ENCODE results near the gene PLXDC1. TPM values are rescaled to one million over a fixed set of nuclear protein-coding genes. Genes with fewer than 3 reads are reported as not detected.
A peak's percentile ranks its signal among the peaks of the same experiment; 100 is the strongest.

PLXDC1 gene
- total and polyA plus RNA-seq, 3 experiments from 2014 or later = 2.5 to 10.3 (median 2.9) TPM

- Mint-ChIP-seq H3K9me3 (no peaks in the 10 kb centered on the region), H3K4me3 (no peak overlapping the region), H3K36me3 (no peaks in the 10 kb centered on the region), H3K27me3 (no peaks in the 10 kb centered on the region), H3K4me1 (peaks cover 6 to 14% (median 14%) of the 10 kb centered on the region in 3 donors), H3K27ac (peak overlapping the region in 1 of 8 donors; percentile 29)
- Histone ChIP-seq H3K4me1 (ENCODE audit: insufficient read depth, low read length) (peaks cover 31% of the 10 kb centered on the region), H3K9me3 (ENCODE audit: low read length) (no peaks in the 10 kb centered on the region), H3K27ac (ENCODE audit: low read depth, low read length) (peak overlapping the region; percentile 31), H3K4me3 (ENCODE audit: low read length) (no peak overlapping the region), H3K27me3 (ENCODE audit: insufficient read depth, low read length, poor library complexity, severe bottlenecking) (no peaks in the 10 kb centered on the region), H3K36me3 (ENCODE audit: insufficient read depth, low read length) (no peaks in the 10 kb centered on the region)
- POLR2A ChIA-PET = no interaction called here
- no peak for DNase-seq
- CTCF ChIA-PET = interaction anchor here (0.9 kb wide), 1 partner anchor 138 kb away, joined by 3 read pairs; no protein-coding TSS in a partner anchor
Measured at GRCh38 chr17:39014795-39015545, 136.5 kb downstream of the PLXDC1 start.

DNA sequence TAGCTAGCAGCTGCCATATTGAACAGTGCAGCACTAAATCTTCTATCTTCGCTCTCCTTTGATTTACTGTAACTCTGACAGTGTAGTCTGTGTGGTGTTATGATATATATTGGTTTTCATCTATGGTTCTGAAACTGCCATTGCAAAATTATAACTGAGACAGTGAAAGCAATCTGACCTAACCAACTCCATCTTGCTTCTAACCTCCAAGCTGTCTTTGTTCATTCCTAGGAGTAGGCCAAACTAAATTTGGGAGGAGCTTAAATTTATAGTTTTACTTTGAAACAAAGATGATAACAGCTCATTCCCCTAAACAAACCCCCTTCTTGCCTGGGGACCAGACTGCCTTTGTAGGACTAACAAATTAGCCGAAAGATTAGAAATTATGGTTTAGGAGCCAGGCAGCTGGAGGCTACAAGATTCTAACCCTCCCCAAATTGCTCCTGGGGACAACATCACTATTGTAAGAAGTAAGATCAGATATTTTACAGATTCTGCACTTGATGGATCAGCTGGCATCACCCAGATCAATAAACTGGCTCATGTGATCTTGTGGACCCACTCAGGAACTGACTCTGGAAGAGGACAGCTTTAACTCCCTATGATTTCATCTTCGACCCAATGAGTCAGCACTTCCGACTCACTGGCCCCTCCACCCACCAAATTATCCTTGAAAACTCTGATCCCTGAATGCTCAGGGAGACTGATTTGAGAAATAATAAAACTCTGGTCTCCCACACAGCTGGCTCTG is 137.2 kb downstream of the PLXDC1 start:
- Histone ChIP-seq H3K4me1 (ENCODE audit: insufficient read depth, low read length) (peaks cover 30% of the 10 kb centered on the region), H3K27ac (ENCODE audit: low read depth, low read length) (peak overlapping the region; percentile 31), H3K27me3 (ENCODE audit: insufficient read depth, low read length, poor library complexity, severe bottlenecking) (no peaks in the 10 kb centered on the region), H3K4me3 (ENCODE audit: low read length) (no peak overlapping the region), H3K9me3 (ENCODE audit: low read length) (no peaks in the 10 kb centered on the region), H3K36me3 (ENCODE audit: insufficient read depth, low read length) (no peaks in the 10 kb centered on the region)
- POLR2A ChIA-PET = no interaction called here
- CTCF ChIA-PET = no interaction called here
- peaks cover 6 to 14% (median 14%) of the 10 kb centered on the region in 3 donors for H3K4me1 Mint-ChIP-seq
- no peak overlapping the region for H3K27ac Mint-ChIP-seq
- no peak for DNase-seq
- no peaks in the 10 kb centered on the region for H3K27me3 Mint-ChIP-seq
- no peak overlapping the region for H3K4me3 Mint-ChIP-seq
- no peaks in the 10 kb centered on the region for H3K36me3 Mint-ChIP-seq
- H3K9me3 Mint-ChIP-seq = no peaks in the 10 kb centered on the region

Other genes starting within 250 kb of the PLXDC1 start
- gene FBXO47, start 184.2 kb downstream of the PLXDC1 start, total RNA-seq = not detected
- gene FBXO47, start 184.2 kb downstream of the PLXDC1 start, polyA plus RNA-seq = not detected
- not detected for gene ARL5C, start 14.5 kb upstream of the PLXDC1 start, total RNA-seq
- not detected for gene ARL5C, start 14.5 kb upstream of the PLXDC1 start, polyA plus RNA-seq
- 10 to 100 TPM; 10.6 to 12.3 TPM for gene CACNB1, start 46.0 kb upstream of the PLXDC1 start, total RNA-seq
- gene CACNB1, start 46.0 kb upstream of the PLXDC1 start, polyA plus RNA-seq = 2.7 TPM
- gene RPL19, start 48.6 kb upstream of the PLXDC1 start, total RNA-seq = 1,000 to 10,000 TPM; 3,043 to 3,093 TPM
- gene RPL19, start 48.6 kb upstream of the PLXDC1 start, polyA plus RNA-seq = 2,939 TPM
- gene STAC2, start 74.3 kb upstream of the PLXDC1 start, total RNA-seq = not detected
- gene STAC2, start 74.3 kb upstream of the PLXDC1 start, polyA plus RNA-seq = not detected
- gene FBXL20, start 250.0 kb upstream of the PLXDC1 start, total RNA-seq = 10 to 100 TPM; 20.9 to 21.4 TPM
- gene FBXL20, start 250.0 kb upstream of the PLXDC1 start, polyA plus RNA-seq = 4.4 TPM

Data from CD8-positive, alpha-beta memory T cell (primary cell).